LNCaP clone FGC (cell line): Measurements from ENCODE around the gene CBX6.

Experiments used
- DNase-seq: peaks from one replicate; pipeline ENCODE4 v3.0.0-alpha.2; 2011; ENCODE audit warnings: low read depth
- H3K4me3 ChIP-seq: 2 replicates; pipeline ENCODE4 v1.5.1; 2011; ENCODE audit warnings: mild to moderate bottlenecking, low read depth, low read length, control low read depth
- CTCF ChIP-seq: IDR thresholded peaks from 2 replicates; pipeline ENCODE4 v1.5.1; 2012; ENCODE audit warnings: mild to moderate bottlenecking; ENCODE audit not compliant: control insufficient read depth, insufficient read depth; ENCODE audit errors: extremely low read depth

Gene CBX6

GRCh38 chr22:38820020-38820419 is 52.0 kb downstream of the CBX6 start:
- H3K4me3 ChIP-seq = no peak overlapping the region
- TF ChIP-seq CTCF = no peak
- DNase-seq = no peak

- TF ChIP-seq CTCF = no peak
- no peak for DNase-seq
- no peak overlapping the region for H3K4me3 ChIP-seq
These were observed 52.6 kb downstream of the CBX6 start for GRCh38 chr22:38819387-38819940.

GRCh38 chr22:38817196-38817595 is 54.8 kb downstream of the CBX6 start:
- no peak for DNase-seq
- no peak overlapping the region for H3K4me3 ChIP-seq
- no peak for TF ChIP-seq CTCF

- no peak overlapping the region for H3K4me3 ChIP-seq
- TF ChIP-seq CTCF = no peak
- DNase-seq = no peak
These were observed 56.2 kb downstream of the CBX6 start for GRCh38 chr22:38815842-38816241.
